GM19328 (cell line): Measurements from ENCODE around the gene TRPV4.
A peak's percentile ranks its signal among the peaks of the same experiment; 100 is the strongest.
"Not testable (repeated sequence)": the region's sequence is repeated elsewhere in the genome, so short reads cannot be mapped to it uniquely, and the experiment has no call there.

Experiments
- ATAC-seq: cut with Tn5 transposase; IDR thresholded peaks from one replicate; pipeline ENCODE4 v1.9.1; 2021; ENCODE audit warnings: mild to moderate bottlenecking, moderate library complexity; ENCODE audit not compliant: unreplicated experiment

Gene TRPV4

DNA sequence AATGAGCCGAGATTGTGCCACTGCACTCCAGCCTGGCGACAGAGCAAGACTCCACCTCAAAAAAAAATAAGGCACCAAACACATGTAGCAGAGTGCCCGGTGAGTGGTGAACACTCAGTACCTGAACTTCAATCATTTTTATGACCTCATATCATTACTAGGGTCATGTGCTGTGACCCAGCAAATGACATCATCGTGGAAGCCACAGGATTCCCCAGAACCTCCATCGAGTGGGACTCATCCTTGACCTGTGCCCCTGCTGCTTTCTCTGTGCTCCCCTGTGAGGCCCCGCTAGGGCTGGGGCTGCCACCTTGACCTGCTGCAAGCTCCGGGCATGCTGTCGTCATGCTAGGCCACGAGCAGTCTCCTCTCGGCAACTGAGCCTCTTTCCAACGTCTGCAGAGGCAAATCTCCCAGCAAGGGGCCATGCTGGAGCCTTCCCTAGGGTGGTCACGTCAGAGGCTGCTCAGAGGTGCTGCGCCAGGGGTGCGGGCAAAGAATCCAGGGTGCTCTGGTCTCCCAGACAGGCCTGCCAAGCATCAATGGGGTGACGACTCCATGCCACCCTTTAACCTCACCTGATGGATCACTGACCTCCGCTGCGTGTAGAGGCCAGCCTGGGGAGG is 28.6 kb upstream of the TRPV4 start:
- no peak for ATAC-seq

DNA sequence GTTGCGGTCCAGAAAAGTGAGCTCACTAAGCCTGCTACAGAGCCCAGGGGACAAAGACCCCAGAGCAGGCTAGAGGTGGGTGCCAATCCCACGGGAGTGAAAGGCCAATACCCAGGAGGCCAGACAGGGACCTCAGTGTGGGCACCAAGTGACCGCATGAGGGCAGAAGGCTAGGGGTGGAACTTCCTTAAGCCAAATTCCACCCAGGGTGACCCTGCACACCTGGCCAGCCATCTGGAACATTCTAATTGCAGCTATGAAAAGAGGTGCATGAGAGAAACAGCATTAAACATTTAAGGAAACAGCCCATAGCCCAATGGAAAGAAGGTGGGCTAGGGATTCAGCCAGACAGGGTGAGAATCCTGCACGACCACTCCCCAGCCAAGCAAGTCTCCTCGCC is 27.8 kb upstream of the TRPV4 start:
- ATAC-seq: no peak

DNA sequence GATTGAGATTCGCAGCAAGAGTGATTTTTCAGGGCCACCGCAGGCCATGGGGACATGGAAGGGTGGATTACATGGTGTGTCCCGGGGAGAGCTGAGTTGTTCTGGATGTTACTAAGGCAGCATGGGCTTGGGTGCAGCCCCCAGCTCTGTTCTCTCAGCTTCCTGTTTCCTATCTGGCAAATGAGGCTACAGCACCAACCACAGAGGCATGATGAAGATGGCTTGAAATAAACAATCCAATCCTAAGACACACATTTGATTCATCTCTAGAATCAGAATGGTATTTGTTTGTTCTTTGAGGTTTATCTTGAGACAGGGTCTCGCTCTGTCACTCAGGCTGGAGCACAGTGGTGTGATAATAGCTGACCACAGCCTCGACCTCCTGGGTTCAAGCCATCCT is 25.6 kb upstream of the TRPV4 start:
- no peak for ATAC-seq

DNA sequence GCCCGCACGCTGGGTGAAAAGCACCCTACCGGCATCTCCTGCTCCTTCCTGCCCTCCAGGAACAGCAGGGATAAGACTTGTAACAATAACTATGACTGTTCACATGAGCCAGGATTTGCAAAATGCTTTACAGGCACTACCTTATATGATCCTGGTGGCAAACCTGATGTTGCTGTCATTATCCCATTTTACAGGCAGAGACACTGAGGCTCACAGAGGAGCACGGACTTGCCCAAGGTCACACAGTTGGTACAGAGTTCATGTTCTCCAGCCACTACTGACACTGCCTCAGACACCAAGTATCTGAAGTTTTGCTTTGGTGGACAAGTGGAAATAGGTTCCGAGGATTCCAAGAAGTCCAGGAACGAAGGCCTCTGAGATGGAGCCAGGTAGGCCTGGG is 24.5 kb upstream of the TRPV4 start:
- no peak for ATAC-seq

DNA sequence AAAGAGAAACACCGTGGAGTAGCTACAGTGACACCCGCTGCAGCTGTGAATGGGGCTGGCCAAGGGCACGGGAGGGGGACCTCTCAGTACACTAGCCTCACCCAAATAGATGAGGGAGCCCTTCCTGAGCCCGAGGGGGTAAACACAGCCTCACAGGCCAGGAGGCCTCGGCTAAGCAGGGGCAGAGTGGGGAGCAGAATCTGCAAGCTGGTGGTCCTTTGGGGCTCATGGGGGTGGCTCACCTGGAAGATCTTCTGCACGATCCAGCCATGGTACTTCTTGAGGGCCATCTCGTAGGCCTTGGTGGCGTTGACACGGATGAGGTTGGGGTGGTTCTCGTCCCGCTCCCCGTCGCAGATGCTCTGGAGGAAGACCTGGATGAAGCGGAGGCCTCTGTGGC is 22.2 kb upstream of the TRPV4 start:
- ATAC-seq: no peak

DNA sequence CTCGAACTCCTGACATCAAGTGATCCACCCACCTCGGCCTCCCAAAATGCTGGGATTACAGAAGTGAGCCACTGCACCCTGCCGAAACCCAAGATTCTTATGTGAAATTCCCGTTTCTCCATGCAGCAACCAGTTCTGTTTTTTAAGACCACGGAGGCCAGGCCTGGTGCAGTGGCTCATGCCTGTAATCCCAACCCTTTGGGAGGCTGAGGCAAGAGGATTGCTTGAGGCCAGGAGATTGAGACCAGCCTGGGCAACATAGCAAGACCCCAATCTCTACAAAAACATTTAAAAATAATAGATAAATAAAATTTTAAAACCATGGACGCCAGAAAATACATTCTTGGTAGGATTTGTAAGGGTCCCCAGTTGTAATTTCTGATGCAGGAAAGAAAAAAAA is 17.3 kb upstream of the TRPV4 start:
- ATAC-seq: not testable (repeated sequence)

DNA sequence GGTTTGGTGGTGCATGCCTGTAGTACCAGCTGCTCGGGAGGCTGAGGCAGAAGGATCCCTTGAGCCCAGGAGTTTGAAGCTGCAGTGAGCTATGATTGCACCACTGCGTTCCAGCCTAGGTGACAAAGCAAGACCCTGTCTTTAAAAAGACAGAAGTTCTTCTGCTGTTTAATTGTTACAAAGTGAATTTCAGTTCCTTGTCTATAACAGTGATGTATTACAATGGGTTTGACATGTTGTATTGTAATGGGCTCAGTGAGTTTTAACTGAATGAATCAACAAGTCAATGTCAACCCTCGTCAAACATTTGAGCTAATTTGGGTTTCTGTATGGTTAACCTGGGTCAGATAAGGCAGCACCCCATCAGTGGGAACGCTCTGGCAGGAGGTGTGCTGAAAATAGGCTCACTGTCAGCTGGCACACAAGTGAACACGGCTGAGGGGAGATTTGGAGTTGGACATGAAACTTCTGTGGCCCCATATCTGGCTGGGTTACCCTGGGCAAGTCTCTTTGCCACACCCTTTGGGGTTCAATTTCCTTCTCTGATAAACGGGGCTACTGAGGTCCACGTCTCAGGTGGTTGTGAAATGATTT is 14.0 kb upstream of the TRPV4 start:
- ATAC-seq: no peak

DNA sequence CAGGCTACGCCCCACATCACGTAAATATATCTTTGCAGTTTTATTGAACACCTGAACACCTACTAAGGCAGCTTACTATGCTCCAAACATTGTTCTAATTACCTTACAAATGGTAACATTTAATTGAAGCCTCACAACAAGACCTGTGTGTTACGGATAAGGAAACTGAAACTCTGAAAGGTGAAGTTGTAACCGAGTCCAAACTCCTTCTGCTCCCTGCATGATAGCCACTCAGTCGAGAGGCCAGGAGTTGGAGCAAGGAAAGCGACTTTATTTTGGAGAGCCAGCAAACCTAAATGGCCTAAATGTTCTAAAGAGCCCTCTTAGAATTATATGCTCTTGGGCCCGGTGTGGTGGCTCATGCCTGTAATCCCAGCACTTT is 12.6 kb upstream of the TRPV4 start:
- no peak for ATAC-seq

DNA sequence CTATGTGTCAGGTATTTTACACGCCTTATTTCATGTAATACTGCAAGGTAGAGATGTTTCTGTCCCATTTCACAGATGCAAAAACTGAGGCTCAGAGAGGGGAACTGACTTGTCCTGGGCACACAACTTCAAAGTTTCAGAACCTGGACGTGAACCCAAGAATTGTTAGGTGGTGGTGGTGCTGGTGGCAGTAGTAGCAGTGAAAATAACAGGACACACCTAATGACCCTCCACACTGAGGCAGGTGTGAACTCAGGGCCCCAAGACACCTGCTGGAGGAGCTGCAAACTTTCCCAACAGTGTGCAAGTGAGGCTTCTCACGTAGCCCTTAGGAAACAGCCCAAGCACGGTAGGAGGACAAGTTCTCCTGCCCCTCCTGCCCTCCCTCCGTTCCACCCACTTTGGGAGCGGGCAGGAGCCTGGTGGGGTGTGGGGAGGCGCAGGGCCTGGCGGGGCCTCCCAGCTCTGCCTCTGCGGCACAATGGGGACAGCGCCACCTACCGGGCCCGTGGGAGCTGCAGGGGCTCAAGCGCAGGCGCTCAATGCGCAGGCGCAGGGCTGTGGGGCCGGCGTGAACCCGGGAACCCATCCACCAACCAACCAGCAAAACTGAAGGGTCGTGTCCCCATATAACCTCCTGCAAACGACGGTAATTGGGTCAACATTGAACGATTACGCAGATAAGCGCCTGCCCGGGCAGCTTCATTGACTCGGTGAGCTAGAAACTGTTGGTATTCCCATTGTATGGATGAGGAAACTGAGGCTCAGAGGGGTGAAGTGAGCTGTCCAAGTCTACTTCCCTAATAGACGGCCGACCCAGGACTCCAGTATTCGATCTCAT is 12.0 kb upstream of the TRPV4 start:
- ATAC-seq: peak; percentile 73

DNA sequence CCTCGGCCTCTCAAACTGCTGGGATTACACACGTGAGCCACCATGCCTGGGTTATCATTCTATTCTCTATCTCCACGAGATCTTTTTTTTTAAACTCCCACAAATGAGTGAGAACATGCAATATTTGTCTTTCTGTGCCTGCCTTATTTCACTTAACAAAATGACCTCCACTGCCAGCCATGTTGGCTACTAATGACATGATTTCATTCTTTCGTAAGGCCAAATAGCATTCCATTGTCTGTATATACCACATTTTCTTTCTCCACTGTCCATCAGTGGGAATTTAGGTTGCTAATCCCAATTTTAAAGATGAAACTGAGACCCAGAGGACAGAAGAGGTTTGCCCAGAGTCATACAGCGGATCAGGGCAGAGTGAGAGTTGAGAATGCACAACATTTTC is 10.9 kb upstream of the TRPV4 start:
- no peak for ATAC-seq

DNA sequence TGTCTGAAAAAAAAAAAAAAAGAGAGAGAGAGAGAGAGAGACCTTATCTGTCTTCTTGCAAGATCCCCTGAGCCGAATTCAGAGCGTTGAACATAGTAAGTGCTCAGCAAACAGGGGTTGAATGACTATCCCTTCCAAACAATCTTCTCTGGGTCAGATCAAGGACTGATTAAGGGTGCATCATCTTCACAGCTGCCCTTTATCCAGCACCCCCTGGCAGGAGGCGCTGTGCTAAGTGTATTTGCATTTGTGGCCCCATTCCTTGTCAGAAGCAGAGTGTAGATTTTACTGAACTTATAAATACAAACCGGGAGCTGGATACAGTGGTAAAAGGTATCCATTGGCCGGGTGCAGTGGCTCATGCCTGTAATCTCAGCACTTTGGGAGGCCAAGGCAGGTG is 8.8 kb upstream of the TRPV4 start:
- no peak for ATAC-seq

DNA sequence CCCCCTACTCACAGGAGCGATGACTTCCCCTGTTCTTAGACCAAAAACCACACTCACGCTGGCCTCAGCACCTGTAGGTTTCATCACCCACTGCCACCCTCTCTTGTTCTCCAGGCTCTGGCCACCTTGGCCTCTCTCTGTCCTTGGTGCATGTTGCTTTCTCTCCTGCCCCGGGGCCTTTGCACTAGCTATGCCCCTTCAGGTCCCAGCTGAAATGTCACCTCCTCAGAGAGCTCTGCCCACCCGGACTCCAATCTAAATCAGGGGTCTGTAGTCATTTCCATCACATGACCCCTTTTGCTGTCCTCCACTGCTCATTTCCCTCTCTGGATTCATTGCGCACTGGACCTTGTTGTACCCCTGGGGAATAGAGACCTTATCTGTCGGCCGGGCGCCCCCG is 8.2 kb upstream of the TRPV4 start:
- ATAC-seq: no peak

DNA sequence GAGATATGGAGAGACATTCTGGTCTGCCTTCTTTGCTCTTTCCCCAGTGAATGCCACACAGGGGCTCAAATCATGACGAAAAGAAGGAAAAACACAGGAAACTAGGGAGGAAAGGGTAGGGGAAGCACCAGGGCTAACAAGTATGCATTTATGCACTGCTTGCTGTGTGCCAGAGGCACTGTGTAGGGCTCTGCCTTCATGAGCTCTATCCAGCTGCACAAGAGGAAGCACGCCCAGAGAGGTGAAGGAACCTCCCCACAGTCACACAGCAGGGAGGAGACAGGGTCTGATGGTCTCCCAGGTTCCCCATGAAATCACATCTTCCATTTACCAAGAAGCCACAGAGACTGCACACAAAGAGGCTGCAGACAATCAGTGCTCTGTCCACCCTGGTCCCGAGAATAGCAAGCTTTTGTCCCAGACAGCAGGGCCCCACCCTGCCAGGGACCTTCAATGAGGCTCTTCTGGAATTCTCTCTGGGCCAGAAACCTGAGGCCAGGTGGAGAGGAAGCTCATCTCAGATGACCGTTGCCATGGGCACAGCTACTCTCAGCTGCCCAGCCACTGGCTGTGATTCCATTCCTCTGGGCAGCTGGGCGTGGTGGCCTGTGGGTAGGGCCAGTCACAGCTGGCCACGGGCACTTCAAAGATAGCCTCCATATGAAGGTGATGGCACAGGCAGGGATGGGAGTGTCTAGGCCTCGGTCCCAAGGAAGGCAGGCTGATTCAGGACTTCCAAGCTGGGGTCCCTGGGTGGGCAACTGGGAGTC is 7.3 kb upstream of the TRPV4 start:
- ATAC-seq: no peak

DNA sequence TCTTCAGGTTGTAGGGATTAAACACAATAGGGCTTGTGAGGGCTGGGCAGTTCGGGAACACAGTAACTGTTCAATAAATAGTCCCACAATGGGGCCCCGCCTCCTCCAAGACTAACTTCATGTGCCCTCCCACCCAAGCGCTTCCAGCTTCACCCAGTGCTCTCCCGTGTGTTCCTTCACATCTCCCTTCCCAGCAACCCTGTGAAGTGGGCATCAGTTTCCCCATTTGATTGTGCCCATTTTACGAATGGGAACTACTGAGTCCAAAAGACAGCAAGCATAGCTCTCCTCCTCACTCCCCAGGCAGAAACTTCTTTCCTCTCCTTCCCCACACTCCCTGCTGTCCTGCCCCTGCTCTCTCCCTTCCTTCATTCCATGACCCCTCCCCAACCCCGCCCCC is 6.2 kb upstream of the TRPV4 start:
- ATAC-seq: no peak

DNA sequence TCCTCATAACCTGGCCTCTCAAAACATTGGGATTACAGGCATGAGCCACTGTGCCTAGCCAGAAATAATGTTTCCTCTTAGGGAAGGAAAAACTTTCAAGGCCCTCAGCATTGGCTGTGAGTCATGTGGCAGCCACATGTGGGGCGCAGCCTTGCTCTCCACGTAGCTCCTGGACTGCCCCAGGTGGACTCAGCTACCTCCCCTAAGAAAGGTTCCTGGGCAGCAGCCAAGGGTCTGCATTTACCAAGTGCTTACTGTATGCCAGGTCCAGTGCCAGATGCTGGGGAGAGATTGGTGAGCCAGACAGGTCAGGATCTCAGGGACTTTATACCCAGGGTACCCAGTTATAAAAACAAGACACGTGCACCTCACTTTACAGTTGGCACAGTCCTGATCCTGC is 3.7 kb upstream of the TRPV4 start:
- ATAC-seq: no peak

DNA sequence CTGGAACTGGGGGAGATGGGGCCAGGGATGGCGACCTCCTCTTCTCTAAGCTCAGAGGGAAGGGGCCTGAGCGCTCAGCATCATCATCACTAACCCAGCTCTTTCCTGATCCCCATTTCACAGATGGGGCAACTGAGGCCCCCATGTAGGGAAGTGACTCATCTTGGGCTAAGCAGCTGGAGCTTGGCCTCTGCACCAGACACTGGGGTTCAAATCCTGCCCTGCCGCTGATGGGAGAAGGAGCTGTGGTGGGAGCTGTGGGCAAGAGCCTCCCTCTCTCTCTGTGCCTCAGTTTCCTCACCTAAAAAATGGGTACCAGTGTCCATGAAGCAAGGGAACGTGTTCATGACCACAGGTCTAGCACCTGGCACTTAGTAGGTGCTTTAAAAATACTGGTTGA is 2.6 kb upstream of the TRPV4 start:
- no peak for ATAC-seq

DNA sequence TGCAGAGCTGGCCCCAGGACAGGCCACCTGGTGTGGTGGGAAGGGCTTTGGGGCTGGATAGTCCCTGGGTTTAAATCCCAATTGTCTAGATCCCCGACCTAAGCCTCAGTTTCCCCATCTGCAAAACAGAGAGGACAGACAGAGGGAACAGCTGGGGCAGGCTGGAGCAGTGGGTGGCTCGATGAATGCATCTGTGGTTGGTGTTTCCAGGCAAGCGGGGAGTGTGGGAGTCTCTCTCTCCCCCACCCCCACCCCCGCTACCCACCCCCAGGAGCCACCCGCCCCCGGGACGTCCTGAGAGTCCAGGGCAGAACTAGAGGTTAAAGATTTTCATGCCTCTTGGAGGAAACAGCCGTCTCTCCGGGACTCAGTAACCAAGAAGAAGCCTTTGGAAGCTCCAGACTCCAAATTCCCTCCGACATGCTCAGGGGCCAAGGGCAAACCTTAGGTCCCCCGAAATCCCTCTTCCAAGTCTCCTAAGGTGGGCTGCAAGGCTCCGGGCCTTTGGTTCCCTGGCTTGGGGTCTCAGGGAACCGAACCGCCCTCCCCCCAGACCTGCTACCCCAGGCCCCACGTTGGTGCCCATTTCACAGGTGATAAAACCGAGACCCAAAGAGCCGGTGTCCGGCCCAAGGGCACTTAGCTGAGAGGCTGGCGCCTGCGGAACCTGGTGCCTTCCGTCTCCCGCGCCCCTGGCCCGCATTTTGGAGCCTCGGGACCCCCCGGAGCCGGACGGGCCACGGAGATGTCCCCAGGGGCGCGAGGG is 474 bp downstream of the TRPV4 start:
- ATAC-seq: no peak

DNA sequence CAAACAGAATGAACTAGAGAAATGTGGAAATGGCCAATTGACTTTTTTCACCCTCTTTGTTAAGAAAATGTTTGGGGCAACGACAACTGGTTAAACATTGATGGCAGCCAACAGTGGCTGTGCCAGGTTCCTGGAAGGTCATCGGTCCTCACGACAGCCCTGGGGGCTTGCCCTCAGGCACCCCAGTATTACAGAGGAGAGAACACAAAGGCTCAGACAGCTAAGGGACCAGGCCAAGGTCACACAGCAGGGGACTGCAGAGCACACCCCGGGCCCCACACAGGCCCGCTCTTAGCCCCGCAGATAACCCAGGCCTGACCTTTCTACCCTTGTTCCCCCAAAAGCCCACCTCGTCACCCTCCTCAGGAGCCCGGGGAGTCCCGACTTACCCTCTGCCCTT is 1.3 kb downstream of the TRPV4 start:
- ATAC-seq: no peak

DNA sequence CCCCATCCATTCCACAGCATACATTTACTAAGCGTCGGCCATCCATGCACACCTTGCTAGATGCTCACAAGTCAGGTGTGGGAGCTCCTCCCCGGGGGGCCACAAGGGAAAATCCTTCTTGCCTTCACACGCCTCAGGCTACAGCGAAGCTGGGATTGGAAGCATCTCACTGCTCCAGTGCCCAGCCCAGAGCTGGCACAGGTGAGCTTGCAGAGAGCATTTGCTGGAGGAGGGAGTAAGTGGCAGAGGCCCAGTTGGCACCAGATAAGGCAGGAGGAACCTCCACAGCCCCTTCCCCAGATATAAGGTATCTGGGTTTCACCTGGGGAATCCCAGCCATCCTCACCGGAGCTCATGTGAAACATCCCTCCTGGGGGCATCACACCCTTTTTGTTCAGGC is 1.8 kb downstream of the TRPV4 start:
- no peak for ATAC-seq

DNA sequence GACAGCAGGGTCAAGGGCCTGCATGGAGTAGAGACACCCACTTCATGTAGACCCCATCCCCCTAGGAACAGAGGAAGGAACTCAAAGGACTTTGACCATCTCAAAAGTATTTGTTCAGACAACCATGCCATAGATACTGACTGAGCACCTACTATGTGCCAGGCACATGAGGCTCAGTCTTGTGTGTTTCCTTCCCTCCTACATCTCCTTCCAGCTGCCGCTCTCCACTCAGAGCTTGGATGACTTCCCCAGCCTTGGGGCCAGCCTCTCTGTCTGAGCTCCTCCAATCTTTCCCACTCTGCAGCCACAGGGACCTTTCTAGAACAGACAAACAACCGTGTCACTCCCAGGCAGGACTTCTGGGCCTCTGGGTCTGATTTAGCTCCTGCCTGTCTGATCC is 2.5 kb downstream of the TRPV4 start:
- no peak for ATAC-seq

DNA sequence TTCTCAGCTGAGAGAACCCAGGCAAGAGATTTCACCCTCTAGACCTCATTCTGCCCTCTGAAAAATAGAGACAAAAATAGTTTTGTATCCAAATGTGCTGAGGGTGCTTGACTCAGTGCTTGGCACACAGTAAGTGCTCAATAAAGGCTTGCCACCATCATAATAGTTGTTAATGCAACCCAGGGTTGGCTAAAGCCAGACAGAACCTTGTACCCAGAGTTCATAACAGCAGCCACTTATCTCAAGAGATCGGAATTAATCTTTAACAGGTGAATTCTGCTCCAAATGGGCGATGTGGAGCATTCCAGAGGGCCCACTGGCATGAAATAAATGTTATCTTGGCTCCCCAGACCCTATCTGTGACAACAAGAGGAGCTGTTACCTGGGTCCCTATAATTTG is 2.9 kb downstream of the TRPV4 start:
- ATAC-seq: no peak
